Adipose tissue (tissue), 3 donors: Measurements from ENCODE around the gene MIS18A. TPM values are rescaled to one million over a fixed set of nuclear protein-coding genes. Genes with fewer than 3 reads are reported as not detected.
"Not testable (repeated sequence)": the region's sequence is repeated elsewhere in the genome, so short reads cannot be mapped to it uniquely, and the experiment has no call there.

Source experiments
- H3K27ac ChIP-seq: one replicate; pipeline ENCODE4 v1.5.1; 2013; ENCODE audit warnings: low read depth, low read length
- WGBS, 3 donors: extraction: QIAGEN DNeasy Blood & Tissue Kit; methylation state at CpG; one replicate each; pipeline ENCODE4 v1.1.7; 2013; 5-methylcytosine and 5-hydroxymethylcytosine counted together
- polyA plus RNA-seq, 3 donors: library from polyadenylated mRNA; stranded (reverse); fragments of 200-250 nt; gene quantifications; one replicate each; pipeline ENCODE4 v1.2.3, GENCODE V29; 2013
- donor health status: healthy with polysubstance abuse.
- donor health status: Bipolar disorder and iron deficiency.
- donor health status: healthy.

Gene MIS18A
- polyA plus RNA-seq = 1 to 10 TPM; 3.9 to 7.2 (median 4.2) TPM

DNA sequence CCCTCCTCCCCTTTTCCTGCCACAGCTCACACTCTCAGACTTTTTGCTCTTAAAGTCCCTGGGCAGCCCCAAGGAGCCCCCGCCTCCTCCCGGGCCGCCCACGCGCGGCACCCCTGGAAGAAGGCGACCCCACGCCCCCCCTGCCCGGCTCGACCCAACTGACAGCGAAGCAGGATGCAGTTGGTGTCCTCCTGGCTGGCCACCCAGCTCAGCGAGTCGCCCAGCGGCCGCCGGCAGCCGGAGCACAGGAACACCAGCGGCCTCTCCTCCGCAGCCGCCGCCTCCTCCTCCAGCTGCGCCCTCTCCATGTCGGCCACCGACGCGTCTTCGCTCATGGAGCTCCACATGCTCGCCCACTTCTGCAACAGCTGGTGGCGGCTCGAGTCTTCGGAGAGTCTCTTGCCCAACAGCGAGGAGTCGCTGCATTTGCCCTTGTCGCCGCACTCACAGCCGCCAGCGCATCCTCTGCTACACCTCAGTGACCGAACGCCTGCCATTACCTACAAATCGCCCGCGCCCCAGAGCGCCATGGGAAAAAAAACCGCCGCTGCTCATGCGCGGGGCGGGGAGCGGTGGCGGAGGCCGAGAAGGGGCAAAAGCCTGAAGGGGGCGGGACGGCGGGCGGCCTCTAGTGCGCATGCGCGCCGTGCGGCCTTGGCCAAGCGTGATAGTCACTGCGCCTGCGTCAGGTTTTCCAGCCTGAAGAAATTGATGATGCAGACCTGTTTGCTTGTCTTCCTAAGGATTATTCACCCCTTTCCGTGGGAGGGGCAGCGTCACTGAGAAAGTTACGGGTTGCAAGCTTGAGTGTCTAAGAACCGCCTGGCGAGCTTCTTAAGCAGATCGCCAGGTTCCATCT lies at the start of gene MIS18A:
Gene MIS18A, minus strand, starts transcription at position 532 of the 859 bp plus-strand sequence. Its CDS starts 35 bp downstream, at position 497.
- no peak within 1 kb of the TSS for H3K27ac ChIP-seq
- 0% methylated on average over 66 to 69 of the region's 69 CpGs for WGBS, 3 donors

GRCh38 chr21:32328595-32328994 lies 49.7 kb upstream of the MIS18A start:
- 38 to 71% (median 53%) methylated on average over 3 of the region's 3 CpGs for WGBS, 3 donors
- no peak overlapping the region for H3K27ac ChIP-seq

DNA sequence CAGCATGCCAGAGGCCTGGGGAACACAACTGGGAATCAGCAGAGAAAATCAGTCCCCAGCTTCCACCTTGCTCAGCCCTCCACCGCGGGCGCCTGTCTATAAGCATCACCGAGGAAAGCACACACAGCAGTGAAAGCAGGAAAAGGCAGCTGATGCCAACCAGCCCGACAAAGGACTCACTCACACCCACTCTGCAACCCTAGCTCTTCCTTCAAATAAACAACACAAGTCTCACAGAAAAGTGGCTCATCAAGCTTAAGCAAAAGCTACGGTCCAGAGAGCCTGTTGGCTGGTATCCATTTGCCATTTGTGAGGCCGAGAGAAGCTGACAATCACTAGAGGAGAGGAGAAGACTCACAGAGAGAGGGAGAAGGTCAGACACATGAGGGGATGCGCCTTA lies 46.9 kb upstream of the MIS18A start:
- WGBS, 3 donors = 91 to 95% (median 92%) methylated on average over 8 of the region's 8 CpGs
- no peak overlapping the region for H3K27ac ChIP-seq

GRCh38 chr21:32322676-32323075 lies 43.8 kb upstream of the MIS18A start:
- WGBS, 3 donors = 92 to 95% (median 93%) methylated on average over 10 of the region's 10 CpGs
- no peak overlapping the region for H3K27ac ChIP-seq

GRCh38 chr21:32322103-32322502 lies 43.3 kb upstream of the MIS18A start:
- H3K27ac ChIP-seq = no peak overlapping the region
- WGBS, 3 donors = 92 to 96% (median 95%) methylated on average over 12 of the region's 12 CpGs

DNA sequence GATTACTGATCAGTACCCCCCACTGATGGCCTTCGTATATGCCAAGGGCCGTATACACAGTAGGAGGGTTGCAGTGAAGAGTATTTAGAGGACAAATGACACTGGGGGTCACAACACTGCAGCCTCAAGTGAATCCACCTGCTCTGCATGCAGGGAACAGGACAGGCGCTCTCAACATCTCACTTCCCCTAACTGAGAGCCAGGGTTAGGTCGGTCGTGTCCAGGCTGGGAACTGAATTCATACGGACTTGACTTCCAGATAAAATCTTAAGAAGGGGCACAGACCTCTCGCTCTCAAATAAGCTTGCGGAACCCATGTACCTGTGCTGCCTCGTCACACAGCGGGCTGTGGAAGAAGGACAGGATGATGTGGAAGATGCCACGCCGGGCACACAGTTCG lies 42.6 kb upstream of the MIS18A start:
- 95 to 97% (median 96%) methylated on average over 13 of the region's 13 CpGs for WGBS, 3 donors
- H3K27ac ChIP-seq = no peak overlapping the region

DNA sequence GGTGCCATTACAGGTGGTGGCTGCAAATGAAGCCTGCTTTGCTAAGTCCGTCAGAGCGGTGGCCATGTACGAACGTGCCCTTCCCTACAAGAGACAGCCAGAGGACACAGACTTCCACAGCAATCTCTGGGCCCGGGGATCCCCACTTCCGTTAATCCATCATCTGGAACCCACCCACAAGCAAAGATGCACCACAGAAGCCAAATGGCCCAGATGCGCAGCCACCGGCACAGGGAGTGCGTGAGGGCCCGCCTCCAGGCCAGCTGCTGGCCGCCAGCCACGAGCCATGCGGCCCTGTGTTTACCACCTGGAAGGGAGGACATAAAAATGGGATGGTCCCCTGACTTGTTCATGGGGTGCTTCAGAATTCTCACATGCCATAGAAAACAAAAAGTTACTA lies 41.9 kb upstream of the MIS18A start:
- WGBS, 3 donors = 94 to 96% (median 94%) methylated on average over 13 of the region's 13 CpGs
- no peak overlapping the region for H3K27ac ChIP-seq

DNA sequence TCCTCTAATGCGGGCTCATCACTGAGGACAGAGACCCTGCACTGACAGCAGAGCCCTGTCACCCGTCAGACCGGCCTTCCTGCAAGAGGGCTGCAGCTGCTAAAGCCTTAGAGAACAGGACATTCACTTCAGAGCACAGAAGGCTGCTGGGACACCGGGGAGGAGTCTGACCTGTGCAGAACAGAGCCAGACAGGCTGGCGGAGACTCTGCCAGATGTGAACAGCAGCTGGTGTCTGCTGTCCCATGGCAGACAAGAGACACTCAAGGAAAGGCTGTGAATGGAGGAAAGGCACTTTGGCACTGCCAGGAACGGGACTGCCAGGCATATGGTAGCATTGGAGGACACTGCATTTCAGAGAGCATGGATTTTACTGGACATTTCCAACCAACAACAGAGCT lies 41.2 kb upstream of the MIS18A start:
- H3K27ac ChIP-seq = no peak overlapping the region
- WGBS, 3 donors = 88 to 97% (median 93%) methylated on average over 6 of the region's 6 CpGs

GRCh38 chr21:32319012-32319411 lies 40.2 kb upstream of the MIS18A start:
- H3K27ac ChIP-seq = no peak overlapping the region
- 93 to 96% (median 94%) methylated on average over 7 of the region's 7 CpGs for WGBS, 3 donors

- no peak overlapping the region for H3K27ac ChIP-seq
Observed at GRCh38 chr21:32317726-32318125, 38.9 kb upstream of the MIS18A start.

DNA sequence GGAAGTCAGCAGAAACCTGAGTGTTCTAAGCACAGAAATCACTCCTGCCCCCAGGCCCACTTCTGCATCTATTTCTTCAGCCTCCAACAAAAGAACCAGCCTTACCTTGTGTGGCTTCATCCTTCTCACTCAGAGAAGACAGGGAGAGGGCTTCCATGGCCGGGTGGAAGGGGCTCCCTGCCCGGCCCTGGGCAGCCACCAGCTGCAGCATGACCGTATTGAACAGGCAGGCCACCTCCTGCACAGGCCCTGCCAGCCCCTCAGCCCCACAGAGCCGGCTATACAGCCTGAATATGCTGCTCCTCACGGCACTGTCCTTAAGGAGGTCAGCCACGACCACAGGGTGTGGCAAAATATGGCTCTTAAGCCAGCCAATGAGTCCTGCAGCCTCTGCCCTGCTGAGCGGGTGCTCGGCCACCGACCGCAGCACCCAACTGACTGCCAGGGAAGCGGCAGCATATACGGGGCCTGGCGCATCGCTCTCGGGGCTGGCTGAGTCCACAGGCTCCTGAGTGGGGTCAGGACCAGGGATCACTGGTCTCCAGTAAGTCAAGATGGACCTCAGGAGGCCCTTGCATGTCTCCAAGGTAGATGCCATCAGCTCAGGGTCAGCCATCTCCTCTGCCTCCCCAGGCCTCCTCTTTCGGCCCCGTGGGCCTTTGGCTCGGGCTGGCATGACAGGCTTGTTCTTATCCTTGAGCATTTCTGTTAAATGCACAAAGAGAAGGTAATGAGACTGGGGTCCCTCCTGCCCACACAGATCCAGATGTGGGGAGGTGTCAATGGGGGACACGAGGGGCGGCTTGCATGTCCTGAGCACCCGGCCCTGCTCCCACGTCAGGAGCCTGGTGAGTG lies 37.7 kb upstream of the MIS18A start:
- H3K27ac ChIP-seq = no peak overlapping the region
- WGBS, 3 donors = 94 to 97% (median 95%) methylated on average over 22 of the region's 22 CpGs

More at GRCh38 chr21:32317726-32318125, 38.9 kb upstream of the MIS18A start:
- WGBS, 3 donors = 79 to 86% (median 80%) methylated on average over 9 of the region's 9 CpGs

DNA sequence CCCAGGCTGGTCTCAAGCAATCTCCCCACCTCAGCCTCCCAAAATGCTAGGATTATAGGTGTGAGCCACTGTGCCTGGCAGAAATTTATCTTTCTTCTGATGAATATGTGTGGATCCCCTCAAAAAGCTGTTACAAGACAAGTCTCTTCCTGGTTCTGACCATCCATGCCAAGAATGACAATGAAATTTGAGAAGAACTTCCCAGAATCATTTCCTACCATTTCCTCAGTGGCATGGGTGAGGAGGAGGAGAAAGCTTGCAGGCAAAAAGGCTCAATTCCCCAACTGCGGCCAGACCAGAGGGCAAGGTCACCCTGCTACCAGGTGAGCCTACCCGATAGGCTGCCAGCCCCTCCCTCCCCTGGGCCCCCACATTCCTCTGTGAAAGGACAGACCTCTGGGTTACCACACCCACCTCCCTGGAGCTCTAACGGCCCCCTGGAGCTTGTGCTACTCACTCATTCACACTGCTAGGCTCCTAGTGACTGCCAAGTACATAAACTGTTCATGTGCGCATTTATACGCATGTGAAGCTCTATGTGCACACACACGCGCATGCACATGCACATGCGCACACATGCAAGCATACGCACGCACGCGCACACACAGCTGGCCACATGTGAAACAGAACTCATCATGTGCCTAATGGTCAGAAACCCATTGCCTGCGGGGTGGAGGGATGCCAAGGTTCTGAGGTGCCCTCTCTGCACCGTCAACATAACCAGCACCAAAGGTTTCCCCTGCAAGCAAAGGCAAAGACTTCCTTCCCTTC lies 36.8 kb upstream of the MIS18A start:
- no peak overlapping the region for H3K27ac ChIP-seq
- 85 to 88% (median 87%) methylated on average over 14 of the region's 14 CpGs for WGBS, 3 donors

GRCh38 chr21:32314806-32315205 lies 36.0 kb upstream of the MIS18A start:
- WGBS, 3 donors = 94 to 96% (median 94%) methylated on average over 16 of the region's 16 CpGs

GRCh38 chr21:32312976-32313375 lies 34.1 kb upstream of the MIS18A start:
- 90 to 93% (median 92%) methylated on average over 6 of the region's 6 CpGs for WGBS, 3 donors
- H3K27ac ChIP-seq = no peak overlapping the region

More at GRCh38 chr21:32314806-32315205, 36.0 kb upstream of the MIS18A start:
- no peak overlapping the region for H3K27ac ChIP-seq

GRCh38 chr21:32312326-32312725 lies 33.5 kb upstream of the MIS18A start:
- 84 to 93% (median 87%) methylated on average over 5 of the region's 5 CpGs for WGBS, 3 donors
- no peak overlapping the region for H3K27ac ChIP-seq

DNA sequence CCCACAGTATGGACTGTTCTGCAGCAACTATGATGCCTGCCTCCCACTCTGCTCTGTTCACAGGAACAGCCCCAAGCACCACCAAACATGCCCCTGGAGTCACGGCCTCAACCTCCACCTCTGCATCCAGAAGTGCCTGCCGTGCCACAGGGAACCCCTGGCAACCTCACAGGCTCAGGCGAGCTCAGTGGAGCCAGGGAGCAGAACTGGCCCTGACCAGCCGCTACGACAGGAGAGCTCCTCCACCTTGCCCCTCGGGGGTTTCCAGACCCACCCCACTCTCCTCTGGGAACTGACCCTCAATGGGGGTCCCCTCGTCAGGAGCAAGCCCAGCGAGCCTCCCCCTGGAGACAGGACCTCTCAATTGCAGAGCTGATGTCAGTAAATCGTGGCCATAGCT lies 32.8 kb upstream of the MIS18A start:
- H3K27ac ChIP-seq = no peak overlapping the region
- WGBS, 3 donors = 94 to 98% (median 96%) methylated on average over 9 of the region's 9 CpGs

GRCh38 chr21:32310976-32311375 lies 32.1 kb upstream of the MIS18A start:
- WGBS, 3 donors = 89 to 94% (median 89%) methylated on average over 9 of the region's 9 CpGs
- not testable (repeated sequence) for H3K27ac ChIP-seq

- WGBS, 3 donors = 90 to 97% (median 92%) methylated on average over 7 of the region's 7 CpGs
- H3K27ac ChIP-seq = no peak overlapping the region
Observed at GRCh38 chr21:32309906-32310460, 31.1 kb upstream of the MIS18A start.
